GM19240 (cell line): Measurements from ENCODE around the gene TRIM9.
A peak's percentile ranks its signal among the peaks of the same experiment; 100 is the strongest.

Source experiments
- DNase-seq: peaks from one replicate; pipeline ENCODE4 v3.0.0; 2011; ENCODE audit warnings: low spot score; ENCODE audit not compliant: insufficient read length

The TRIM9 gene

GRCh38 chr14:51094901-51095853 is at the start of gene TRIM9:
TSS of gene TRIM9 (minus strand) at chr14:51095105. CDS start at chr14:51094939, 166 bp downstream.
- DNase-seq = peak; percentile 89

GRCh38 chr14:51140856-51141255 is 46.0 kb upstream of the TRIM9 start:
- no peak for DNase-seq

GRCh38 chr14:51140338-51140737 is 45.4 kb upstream of the TRIM9 start:
- DNase-seq = no peak

DNA sequence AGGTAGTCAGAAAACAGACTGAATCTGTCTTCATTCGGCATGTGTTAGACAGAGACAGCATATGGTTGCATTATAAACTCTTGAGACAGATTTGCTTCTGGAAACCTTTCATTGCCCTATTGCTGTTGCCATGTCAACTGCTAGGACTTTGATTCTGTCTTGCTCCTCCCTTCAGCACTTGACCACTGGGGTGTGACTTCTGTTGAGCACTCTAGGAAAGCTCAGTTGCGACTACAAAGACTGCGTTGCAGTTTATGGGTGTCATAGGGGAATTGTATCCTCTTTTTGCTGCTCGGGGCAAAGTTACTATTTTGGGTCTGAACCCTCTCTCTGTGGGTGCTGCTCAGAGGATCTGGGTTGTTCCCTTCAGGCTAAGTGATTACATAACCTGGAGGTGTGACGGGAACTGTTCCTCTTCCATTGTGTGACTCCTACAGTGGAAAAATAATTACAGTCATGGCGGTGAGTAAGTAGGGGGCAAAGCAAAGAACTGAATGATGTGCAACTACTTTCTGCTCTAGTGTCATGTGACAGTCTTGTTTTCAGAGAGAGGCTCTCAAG is 44.3 kb upstream of the TRIM9 start:
- DNase-seq = no peak

- DNase-seq = no peak
These were observed 43.6 kb upstream of the TRIM9 start for GRCh38 chr14:51138404-51139103.

DNA sequence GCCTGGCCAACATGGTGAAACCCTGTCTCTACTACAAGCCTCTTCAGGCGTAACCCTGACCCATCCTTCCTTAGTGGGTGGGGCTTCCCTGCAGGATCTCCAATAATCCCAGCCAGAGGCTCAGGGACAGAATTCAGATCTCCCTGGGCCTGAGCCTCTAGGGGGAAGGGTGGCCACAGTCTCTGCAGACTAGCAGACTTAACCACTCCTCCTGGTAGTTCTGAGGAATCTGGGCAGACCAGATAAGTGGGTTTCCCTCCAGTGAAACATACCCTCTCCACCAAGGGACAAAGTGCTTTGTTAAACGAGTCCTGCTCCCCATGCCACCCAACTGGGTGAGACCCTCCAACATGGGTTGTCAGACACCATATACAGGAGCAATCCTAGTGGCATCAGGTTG is 36.6 kb upstream of the TRIM9 start:
- no peak for DNase-seq

GRCh38 chr14:51129130-51129529 is 34.2 kb upstream of the TRIM9 start:
- DNase-seq = no peak

DNA sequence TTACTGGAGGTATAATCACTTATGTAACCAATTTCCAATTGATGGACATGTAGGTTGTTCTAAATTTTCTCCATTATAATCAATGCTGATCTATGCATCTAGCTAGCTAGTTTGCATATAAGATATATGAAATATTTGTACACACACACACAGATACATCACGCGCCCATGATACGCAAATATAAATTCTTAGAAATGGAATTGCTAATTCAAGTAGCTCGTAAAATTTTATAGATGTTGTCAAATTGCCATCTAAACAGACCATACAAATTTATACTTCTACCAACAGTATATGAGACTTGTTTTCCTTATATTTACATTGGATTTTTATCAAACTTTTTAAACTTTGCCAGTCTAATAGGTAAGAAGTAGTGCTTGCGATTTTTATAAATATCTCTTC is 29.1 kb upstream of the TRIM9 start:
- DNase-seq = no peak

GRCh38 chr14:51121096-51121495 is 26.2 kb upstream of the TRIM9 start:
- DNase-seq = no peak

GRCh38 chr14:51119411-51120051 is 24.6 kb upstream of the TRIM9 start:
- DNase-seq = no peak

DNA sequence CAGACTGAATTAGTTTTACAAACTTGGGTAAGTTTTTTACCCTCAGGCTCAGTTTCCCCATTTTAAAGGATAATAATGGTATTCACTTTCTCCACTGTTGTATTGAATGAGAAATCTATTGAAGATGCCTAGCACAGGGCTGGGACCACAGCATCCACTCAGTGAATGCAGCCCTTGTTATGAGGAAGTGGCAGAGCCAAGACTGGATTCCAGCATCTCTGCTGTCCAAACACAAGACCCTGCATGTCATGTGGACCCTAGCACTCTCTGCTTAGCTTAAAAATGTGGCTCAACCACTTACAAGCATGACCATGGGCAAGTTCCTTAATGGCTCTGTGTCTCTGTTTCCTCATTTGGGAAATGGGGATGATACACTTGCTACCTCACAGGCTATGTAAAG is 24.1 kb upstream of the TRIM9 start:
- no peak for DNase-seq

DNA sequence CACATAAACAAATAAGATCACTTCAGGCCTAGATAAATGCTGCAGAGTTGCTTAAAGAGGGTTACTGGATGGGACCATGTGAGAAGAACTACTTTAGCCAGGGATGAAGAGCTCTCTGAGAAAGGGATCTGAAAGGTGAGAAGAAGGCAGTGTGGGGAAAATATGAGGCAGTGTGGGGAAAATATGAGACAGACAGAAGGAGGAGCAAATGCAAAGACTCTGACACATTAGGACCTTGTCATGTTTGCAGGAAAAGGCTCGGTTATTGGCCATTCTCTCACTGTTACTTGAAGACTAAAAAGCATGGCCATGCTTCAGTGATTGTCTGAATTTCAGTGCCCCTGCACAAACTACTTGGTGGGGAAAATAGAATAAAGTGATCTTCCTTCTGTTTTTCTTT is 22.7 kb upstream of the TRIM9 start:
- no peak for DNase-seq

- no peak for DNase-seq
These were observed 21.8 kb upstream of the TRIM9 start for GRCh38 chr14:51116682-51117081.

DNA sequence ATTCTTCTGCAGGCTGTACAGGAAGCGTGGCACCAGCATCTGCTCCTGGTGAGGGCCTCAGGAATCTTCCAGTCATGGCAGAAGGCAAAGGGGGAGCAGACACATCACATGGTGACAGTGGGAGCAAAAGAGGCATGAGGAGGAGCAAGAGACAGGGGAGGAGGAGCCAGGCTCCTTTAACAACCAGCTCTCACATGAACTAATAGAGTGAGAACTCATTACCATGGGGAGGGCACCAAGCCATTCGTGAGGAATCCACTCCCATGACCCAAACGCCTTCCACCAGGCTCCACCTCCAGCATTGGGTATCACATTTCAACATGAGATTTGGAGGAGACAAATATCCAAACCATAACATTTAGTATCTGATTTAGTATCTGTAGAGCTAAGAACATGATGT is 14.7 kb upstream of the TRIM9 start:
- no peak for DNase-seq

DNA sequence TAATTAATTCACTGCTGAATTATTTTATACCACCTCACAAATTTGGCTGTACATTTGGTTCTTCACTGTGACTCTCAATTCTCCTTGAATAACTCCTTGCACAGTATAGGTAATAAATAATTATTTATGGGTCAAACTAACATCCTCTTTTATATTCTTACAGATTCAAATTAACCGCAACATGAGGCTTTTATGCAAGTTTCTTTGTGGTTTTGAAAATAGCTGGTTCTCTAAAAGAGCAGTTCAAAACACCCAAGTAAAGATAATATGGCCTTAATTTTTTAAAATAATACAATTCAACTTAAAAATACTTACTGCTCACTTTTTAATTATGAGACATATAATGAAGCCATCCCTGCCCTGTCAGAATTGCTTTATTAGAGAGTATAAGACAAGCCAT is 12.9 kb upstream of the TRIM9 start:
- DNase-seq = no peak

DNA sequence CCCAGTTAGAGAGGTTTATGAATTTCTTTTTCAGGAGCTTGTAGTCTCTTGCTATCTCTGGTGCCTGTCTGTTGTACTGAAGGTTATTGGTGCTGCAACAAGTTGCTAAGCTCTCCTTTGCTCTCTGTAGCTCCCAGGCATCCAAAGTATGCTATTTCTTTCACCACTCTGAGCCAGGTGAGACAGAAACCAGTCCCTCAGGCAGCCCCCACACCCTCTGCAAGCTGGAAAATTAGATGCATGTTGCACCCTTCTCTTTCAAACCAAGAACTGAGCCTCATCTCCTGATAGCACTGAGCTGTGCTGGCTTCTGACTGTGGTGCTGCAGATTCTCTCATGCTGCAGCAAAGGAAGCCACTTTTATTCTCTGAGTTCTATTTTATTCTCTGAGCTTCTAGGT is 9.6 kb upstream of the TRIM9 start:
- no peak for DNase-seq

DNA sequence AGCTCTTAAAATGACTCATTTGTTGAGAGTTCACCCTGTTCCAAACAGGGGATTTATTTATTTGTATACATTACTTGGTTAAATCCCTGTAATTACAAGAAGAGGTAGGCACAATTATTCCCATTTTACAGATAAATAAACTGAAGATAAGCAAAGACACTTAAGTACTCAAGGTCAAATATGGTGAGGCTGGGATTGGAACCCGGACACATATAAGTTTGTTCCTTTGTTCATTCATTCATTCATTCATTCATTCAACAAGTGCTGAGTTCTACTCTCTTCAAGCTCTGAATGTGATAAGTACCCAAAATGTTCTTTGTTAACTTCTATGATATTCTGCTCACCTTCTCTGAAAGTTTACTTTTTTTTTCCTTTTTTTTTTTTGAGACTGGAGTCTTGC is 2.4 kb upstream of the TRIM9 start:
- no peak for DNase-seq

DNA sequence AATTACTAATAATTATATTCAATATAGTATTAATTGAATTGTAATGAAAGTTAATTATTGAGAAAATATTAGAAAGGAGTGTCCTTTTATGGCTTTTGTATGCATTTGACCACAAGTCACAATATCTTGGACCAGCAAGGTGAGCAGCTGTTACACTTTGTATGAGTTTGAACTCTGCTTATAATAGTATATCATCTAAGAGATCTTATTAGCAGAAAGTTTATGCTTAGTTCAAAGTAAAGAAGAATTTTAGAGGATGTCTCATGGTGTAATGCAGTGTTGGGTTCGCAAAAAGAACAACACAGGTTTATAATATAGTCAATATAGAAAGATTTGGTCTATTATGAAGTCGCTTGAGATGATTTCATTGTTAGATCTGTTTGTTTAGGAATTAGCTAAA is 2.0 kb upstream of the TRIM9 start:
- DNase-seq = no peak

DNA sequence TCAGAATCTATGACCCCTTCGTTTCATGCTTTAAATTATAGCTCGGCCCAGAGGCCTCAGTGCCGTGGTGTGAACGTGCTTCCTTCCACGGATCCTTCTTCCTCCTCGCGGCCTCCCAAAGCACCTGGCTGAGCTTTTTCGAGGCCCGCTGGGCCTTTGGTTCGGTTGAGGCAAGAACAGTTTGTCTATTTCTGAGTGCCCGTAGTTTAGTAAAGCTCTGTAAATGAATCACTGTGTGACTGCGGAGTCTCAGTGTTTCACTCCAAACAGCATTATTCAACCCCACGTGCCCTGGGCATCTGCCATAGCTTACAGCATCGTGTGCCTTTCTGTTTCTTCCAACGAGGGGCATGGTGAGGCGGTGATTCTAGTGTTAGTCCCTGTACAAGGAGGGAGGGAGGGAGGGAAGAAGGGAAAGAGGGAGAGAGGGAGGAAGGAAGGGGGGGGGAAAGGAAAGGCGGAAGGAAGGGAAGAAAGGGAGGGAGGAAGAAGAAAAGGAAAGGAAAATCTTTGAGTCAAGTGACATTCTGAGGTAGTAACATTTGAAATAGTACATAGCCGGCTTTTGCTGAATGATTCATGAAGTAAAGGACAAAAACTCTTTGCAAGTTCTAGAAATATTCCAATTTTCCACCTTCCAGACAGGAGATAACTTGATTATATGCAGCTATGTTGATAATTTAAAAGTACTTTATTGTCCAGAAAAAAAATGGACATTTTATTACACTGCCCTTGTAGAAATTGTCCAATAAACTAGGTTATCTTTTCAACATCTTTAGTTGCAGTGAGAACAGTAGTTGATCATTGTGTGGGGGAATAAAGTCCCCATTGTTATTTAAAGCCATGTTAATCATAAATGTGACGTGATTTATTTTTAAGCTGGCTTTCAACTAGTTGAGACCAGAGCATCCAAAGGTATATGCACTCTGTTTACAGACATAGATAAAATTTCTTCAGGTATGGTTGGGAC is 1.2 kb upstream of the TRIM9 start:
- no peak for DNase-seq

- DNase-seq = no peak
These were observed 553 bp downstream of the TRIM9 start for GRCh38 chr14:51094282-51094821.
